GM23338 (cell line): Measurements from ENCODE around the gene CAMTA1.

Experiments used
- CREB1 ChIP-seq: fragments of 250-450 bp; sonication (Bioruptor Pico); IDR thresholded peaks from 2 replicates; pipeline ENCODE4 v1.5.0; 2020; ENCODE audit warnings: low read depth, mild to moderate bottlenecking, moderate library complexity
- EZH2 ChIP-seq: fragments of 200-600 bp; sonication (generic); IDR thresholded peaks from one replicate; pipeline ENCODE4 v1.8.0; 2017; ENCODE audit warnings: antibody characterized with exemption, mild to moderate bottlenecking, low read depth; ENCODE audit not compliant: unreplicated experiment
- JUNB ChIP-seq: IDR thresholded peaks from one replicate; pipeline ENCODE4 v1.6.1; 2016; ENCODE audit warnings: antibody characterized with exemption; ENCODE audit not compliant: unreplicated experiment
- NANOG ChIP-seq: IDR thresholded peaks from 2 replicates; pipeline ENCODE4 v1.6.1; 2016; ENCODE audit warnings: antibody characterized with exemption, borderline replicate concordance
- POLR2AphosphoS5 ChIP-seq: IDR thresholded peaks from 2 replicates; pipeline ENCODE4 v1.6.1; 2016; ENCODE audit warnings: antibody characterized with exemption, low read depth
- STAT1 ChIP-seq: IDR thresholded peaks from one replicate; pipeline ENCODE4 v1.6.1; 2016; ENCODE audit warnings: antibody characterized with exemption; ENCODE audit not compliant: unreplicated experiment
- ZNF331 ChIP-seq: fragments of 250-450 bp; sonication (Bioruptor Pico); IDR thresholded peaks from 2 replicates; pipeline ENCODE4 v1.5.0; 2020; ENCODE audit warnings: low read depth, mild to moderate bottlenecking, moderate library complexity
- TF ChIP-seq, protein P1 (sequence below), 2 experiments: fragments of 200-600 bp in 1 of 2; sonication (generic) in 1 of 2; conservative IDR thresholded peaks; 2 replicates each; pipeline versions ENCODE4 v1.5.1 to v1.6.1; 2016 to 2017; ENCODE audit warnings: antibody characterized with exemption in 2 of 2, low read depth in 2 of 2, mild to moderate bottlenecking in 2 of 2, moderate library complexity in 1 of 2
- TF ChIP-seq, protein P2 (sequence below): IDR thresholded peaks from one replicate; pipeline ENCODE4 v1.6.1; 2018; ENCODE audit warnings: antibody characterized with exemption; ENCODE audit not compliant: unreplicated experiment
- TF ChIP-seq, protein P3 (sequence below): fragments of 250-450 bp; sonication (Bioruptor Pico); IDR thresholded peaks from 2 replicates; pipeline ENCODE4 v1.5.0; 2020; ENCODE audit warnings: mild to moderate bottlenecking, moderate library complexity

DNA sequence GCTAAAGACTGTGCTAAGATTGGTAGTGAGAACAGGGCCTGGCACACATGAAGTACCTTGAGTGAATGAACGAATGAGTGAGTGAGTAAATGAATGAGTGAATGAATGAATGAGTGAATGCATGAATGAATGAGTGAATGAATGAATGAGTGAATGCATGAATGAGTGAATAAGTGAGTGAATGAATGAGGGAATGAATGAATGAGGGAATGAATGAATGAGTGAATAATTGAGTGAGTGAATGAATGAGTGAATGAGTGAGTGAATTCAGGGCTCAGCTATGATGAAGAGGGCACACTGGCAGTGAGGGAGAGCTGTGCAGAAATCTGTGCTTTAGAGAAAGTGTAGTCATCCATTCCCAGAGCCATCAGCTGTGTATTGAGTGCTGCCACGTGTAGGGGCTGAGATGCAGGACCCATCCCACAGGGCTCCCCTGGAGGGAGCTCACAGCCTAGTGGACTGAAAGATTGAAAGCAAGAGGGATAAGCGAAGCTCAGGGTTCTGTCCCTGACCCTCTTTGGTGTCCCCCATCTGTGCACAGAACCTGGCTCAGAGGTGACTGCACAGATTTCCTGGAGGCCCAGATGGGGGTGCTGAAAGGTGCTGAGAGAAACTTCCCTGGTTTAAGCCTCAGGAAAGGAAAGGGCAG is 767.9 kb downstream of the CAMTA1 start:
- TF ChIP-seq CREB1 (CRISPR knock-in tag) = no peak
- TF ChIP-seq, protein P1, sequence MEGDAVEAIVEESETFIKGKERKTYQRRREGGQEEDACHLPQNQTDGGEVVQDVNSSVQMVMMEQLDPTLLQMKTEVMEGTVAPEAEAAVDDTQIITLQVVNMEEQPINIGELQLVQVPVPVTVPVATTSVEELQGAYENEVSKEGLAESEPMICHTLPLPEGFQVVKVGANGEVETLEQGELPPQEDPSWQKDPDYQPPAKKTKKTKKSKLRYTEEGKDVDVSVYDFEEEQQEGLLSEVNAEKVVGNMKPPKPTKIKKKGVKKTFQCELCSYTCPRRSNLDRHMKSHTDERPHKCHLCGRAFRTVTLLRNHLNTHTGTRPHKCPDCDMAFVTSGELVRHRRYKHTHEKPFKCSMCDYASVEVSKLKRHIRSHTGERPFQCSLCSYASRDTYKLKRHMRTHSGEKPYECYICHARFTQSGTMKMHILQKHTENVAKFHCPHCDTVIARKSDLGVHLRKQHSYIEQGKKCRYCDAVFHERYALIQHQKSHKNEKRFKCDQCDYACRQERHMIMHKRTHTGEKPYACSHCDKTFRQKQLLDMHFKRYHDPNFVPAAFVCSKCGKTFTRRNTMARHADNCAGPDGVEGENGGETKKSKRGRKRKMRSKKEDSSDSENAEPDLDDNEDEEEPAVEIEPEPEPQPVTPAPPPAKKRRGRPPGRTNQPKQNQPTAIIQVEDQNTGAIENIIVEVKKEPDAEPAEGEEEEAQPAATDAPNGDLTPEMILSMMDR (conservative IDR thresholded peaks at IDR 0.05; ENCODE audit: low read depth in 2 of 2) = peak in 1 of 2 experiments; percentile 24; a peak in 1 of 4 replicates
- TF ChIP-seq POLR2AphosphoS5 = no peak
- no peak for TF ChIP-seq EZH2
- TF ChIP-seq, protein P2, sequence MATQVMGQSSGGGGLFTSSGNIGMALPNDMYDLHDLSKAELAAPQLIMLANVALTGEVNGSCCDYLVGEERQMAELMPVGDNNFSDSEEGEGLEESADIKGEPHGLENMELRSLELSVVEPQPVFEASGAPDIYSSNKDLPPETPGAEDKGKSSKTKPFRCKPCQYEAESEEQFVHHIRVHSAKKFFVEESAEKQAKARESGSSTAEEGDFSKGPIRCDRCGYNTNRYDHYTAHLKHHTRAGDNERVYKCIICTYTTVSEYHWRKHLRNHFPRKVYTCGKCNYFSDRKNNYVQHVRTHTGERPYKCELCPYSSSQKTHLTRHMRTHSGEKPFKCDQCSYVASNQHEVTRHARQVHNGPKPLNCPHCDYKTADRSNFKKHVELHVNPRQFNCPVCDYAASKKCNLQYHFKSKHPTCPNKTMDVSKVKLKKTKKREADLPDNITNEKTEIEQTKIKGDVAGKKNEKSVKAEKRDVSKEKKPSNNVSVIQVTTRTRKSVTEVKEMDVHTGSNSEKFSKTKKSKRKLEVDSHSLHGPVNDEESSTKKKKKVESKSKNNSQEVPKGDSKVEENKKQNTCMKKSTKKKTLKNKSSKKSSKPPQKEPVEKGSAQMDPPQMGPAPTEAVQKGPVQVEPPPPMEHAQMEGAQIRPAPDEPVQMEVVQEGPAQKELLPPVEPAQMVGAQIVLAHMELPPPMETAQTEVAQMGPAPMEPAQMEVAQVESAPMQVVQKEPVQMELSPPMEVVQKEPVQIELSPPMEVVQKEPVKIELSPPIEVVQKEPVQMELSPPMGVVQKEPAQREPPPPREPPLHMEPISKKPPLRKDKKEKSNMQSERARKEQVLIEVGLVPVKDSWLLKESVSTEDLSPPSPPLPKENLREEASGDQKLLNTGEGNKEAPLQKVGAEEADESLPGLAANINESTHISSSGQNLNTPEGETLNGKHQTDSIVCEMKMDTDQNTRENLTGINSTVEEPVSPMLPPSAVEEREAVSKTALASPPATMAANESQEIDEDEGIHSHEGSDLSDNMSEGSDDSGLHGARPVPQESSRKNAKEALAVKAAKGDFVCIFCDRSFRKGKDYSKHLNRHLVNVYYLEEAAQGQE = no peak
- no peak for TF ChIP-seq STAT1
- TF ChIP-seq JUNB = no peak
- no peak for TF ChIP-seq NANOG
- TF ChIP-seq, protein P3, sequence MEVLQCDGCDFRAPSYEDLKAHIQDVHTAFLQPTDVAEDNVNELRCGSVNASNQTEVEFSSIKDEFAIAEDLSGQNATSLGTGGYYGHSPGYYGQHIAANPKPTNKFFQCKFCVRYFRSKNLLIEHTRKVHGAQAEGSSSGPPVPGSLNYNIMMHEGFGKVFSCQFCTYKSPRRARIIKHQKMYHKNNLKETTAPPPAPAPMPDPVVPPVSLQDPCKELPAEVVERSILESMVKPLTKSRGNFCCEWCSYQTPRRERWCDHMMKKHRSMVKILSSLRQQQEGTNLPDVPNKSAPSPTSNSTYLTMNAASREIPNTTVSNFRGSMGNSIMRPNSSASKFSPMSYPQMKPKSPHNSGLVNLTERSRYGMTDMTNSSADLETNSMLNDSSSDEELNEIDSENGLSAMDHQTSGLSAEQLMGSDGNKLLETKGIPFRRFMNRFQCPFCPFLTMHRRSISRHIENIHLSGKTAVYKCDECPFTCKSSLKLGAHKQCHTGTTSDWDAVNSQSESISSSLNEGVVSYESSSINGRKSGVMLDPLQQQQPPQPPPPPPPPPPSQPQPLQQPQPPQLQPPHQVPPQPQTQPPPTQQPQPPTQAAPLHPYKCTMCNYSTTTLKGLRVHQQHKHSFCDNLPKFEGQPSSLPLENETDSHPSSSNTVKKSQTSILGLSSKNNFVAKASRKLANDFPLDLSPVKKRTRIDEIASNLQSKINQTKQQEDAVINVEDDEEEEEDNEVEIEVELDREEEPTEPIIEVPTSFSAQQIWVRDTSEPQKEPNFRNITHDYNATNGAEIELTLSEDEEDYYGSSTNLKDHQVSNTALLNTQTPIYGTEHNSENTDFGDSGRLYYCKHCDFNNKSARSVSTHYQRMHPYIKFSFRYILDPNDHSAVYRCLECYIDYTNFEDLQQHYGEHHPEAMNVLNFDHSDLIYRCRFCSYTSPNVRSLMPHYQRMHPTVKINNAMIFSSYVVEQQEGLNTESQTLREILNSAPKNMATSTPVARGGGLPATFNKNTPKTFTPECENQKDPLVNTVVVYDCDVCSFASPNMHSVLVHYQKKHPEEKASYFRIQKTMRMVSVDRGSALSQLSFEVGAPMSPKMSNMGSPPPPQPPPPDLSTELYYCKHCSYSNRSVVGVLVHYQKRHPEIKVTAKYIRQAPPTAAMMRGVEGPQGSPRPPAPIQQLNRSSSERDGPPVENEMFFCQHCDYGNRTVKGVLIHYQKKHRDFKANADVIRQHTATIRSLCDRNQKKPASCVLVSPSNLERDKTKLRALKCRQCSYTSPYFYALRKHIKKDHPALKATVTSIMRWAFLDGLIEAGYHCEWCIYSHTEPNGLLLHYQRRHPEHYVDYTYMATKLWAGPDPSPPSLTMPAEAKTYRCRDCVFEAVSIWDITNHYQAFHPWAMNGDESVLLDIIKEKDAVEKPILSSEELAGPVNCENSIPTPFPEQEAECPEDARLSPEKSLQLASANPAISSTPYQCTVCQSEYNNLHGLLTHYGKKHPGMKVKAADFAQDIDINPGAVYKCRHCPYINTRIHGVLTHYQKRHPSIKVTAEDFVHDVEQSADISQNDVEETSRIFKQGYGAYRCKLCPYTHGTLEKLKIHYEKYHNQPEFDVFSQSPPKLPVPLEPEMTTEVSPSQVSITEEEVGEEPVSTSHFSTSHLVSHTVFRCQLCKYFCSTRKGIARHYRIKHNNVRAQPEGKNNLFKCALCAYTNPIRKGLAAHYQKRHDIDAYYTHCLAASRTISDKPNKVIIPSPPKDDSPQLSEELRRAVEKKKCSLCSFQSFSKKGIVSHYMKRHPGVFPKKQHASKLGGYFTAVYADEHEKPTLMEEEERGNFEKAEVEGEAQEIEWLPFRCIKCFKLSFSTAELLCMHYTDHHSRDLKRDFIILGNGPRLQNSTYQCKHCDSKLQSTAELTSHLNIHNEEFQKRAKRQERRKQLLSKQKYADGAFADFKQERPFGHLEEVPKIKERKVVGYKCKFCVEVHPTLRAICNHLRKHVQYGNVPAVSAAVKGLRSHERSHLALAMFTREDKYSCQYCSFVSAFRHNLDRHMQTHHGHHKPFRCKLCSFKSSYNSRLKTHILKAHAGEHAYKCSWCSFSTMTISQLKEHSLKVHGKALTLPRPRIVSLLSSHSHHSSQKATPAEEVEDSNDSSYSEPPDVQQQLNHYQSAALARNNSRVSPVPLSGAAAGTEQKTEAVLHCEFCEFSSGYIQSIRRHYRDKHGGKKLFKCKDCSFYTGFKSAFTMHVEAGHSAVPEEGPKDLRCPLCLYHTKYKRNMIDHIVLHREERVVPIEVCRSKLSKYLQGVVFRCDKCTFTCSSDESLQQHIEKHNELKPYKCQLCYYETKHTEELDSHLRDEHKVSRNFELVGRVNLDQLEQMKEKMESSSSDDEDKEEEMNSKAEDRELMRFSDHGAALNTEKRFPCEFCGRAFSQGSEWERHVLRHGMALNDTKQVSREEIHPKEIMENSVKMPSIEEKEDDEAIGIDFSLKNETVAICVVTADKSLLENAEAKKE (CRISPR knock-in tag) = no peak
- no peak for TF ChIP-seq ZNF331 (CRISPR knock-in tag)
